ENCODE data around the gene LRRC9. TPM values are rescaled to one million over a fixed set of nuclear protein-coding genes. Genes with fewer than 3 reads are reported as not detected.
A peak's percentile ranks its signal among the peaks of the same experiment; 100 is the strongest.
"Not testable (repeated sequence)": the region's sequence is repeated elsewhere in the genome, so short reads cannot be mapped to it uniquely, and the experiment has no call there.

The LRRC9 gene
- total RNA-seq, 1 donor, result under 0.01 TPM

- H3K4me3 ChIP-seq (ENCODE audit: low read depth, low read length), result no peak overlapping the region
- DNase-seq (ENCODE audit: low read depth), result no peak
- TF ChIP-seq, protein P1, sequence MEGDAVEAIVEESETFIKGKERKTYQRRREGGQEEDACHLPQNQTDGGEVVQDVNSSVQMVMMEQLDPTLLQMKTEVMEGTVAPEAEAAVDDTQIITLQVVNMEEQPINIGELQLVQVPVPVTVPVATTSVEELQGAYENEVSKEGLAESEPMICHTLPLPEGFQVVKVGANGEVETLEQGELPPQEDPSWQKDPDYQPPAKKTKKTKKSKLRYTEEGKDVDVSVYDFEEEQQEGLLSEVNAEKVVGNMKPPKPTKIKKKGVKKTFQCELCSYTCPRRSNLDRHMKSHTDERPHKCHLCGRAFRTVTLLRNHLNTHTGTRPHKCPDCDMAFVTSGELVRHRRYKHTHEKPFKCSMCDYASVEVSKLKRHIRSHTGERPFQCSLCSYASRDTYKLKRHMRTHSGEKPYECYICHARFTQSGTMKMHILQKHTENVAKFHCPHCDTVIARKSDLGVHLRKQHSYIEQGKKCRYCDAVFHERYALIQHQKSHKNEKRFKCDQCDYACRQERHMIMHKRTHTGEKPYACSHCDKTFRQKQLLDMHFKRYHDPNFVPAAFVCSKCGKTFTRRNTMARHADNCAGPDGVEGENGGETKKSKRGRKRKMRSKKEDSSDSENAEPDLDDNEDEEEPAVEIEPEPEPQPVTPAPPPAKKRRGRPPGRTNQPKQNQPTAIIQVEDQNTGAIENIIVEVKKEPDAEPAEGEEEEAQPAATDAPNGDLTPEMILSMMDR (IDR thresholded peaks at IDR 0.05; ENCODE audit: insufficient read depth, low read depth, low read length), result no peak
Observed at GRCh38 chr14:60008042-60008441, 88.1 kb downstream of the LRRC9 start.

DNA sequence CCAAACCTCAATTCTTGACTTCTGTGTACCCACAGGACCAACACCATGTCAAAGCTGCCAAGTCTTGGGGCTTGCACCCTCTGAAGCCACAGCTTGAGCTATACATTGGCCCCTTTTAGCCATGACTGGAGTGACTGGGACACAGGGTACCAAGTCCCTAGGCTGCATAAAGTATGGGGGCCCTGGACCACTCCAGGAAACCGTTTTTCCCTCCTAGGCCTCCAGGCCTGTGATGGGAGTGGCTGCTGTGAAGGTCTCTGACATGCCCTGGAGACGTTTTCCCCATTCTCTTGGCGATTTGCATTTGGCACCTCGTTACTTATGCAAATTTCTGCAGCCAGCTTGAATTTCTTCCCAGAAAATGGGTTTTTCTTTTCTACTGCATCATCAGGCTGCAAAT is 90.3 kb downstream of the LRRC9 start:
- DNase-seq (ENCODE audit: low read depth); H3K4me3 ChIP-seq (ENCODE audit: low read depth, low read length): not testable (repeated sequence)

GRCh38 chr14:60014402-60014801 is 94.5 kb downstream of the LRRC9 start:
- no peak for DNase-seq (ENCODE audit: low read depth)
- TF ChIP-seq, protein P1 (IDR thresholded peaks at IDR 0.05; ENCODE audit: insufficient read depth, low read depth, low read length), result no peak
- H3K4me3 ChIP-seq (ENCODE audit: low read depth, low read length), result no peak overlapping the region

- DNase-seq (ENCODE audit: low read depth), result no peak
- TF ChIP-seq, protein P1 (IDR thresholded peaks at IDR 0.05; ENCODE audit: insufficient read depth, low read depth, low read length), result no peak
- no peak overlapping the region for H3K4me3 ChIP-seq (ENCODE audit: low read depth, low read length)
Observed at GRCh38 chr14:60021619-60022018, 101.7 kb downstream of the LRRC9 start.

- H3K4me3 ChIP-seq (ENCODE audit: low read depth, low read length), result no peak overlapping the region
- DNase-seq (ENCODE audit: low read depth), result no peak
- TF ChIP-seq, protein P1 (IDR thresholded peaks at IDR 0.05; ENCODE audit: insufficient read depth, low read depth, low read length), result no peak
Observed at GRCh38 chr14:60025571-60025970, 105.6 kb downstream of the LRRC9 start.

DNA sequence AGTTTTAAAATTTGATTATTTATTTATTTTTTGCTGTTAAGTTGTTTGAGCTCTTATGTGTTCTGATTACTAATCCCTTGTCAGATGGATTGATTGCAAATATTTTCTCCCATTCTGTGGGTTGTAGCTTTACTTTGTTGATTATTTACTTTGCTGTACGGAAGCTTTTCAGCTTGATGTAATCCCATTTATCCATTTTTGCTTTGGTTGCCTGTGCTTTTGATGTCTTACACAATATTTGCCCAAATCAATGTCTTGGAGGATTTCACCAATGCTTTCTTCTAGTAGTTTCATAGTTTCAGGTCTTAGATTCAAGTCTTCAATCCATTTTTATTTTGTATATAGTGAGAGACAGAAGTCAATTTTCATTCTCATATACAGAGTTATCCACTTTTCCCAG is 115.2 kb downstream of the LRRC9 start:
- TF ChIP-seq, protein P1 (IDR thresholded peaks at IDR 0.05; ENCODE audit: insufficient read depth, low read depth, low read length), result no peak
- DNase-seq (ENCODE audit: low read depth), result no peak
- no peak overlapping the region for H3K4me3 ChIP-seq (ENCODE audit: low read depth, low read length)

DNA sequence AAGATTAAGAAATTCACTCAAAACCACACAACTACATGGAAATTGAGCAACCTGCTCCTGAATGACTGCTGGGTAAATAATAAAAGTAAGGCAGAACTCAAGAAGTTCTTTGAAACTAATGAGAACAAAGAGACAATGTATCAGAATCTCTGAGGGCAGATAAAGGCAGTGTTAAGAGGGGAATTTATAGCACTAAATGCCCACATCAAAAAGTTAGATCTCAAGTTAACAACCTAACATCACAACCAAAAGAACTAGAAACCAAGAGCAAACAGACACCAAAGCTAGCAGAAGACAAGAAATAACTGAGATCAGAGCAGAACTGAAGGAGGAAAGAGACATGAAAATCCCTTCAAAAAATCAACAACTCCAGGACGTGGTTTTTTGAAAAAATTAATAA is 128.0 kb downstream of the LRRC9 start:
- not testable (repeated sequence) for H3K4me3 ChIP-seq (ENCODE audit: low read depth, low read length); DNase-seq (ENCODE audit: low read depth)

GRCh38 chr14:60051721-60052221 is 131.8 kb downstream of the LRRC9 start:
- TF ChIP-seq, protein P1 (IDR thresholded peaks at IDR 0.05; ENCODE audit: insufficient read depth, low read depth, low read length), result no peak

More at GRCh38 chr14:60051721-60052221, 131.8 kb downstream of the LRRC9 start:
- H3K4me3 ChIP-seq (ENCODE audit: low read depth, low read length), result no peak overlapping the region
- DNase-seq (ENCODE audit: low read depth), result peak; percentile 5

All from fibroblast of villous mesenchyme (primary cell).